H9 (cell line): Measurements from ENCODE around the gene KLHDC7B. TPM values are rescaled to one million over a fixed set of nuclear protein-coding genes. Genes with fewer than 3 reads are reported as not detected.

Experiments
- DNase-seq: peaks from one replicate; pipeline ENCODE4 v3.0.0-alpha.2; 2017
- H2AFZ ChIP-seq: one replicate; pipeline ENCODE4 v1.6.1; 2013; ENCODE audit warnings: mild to moderate bottlenecking, low read length, control low read depth, moderate library complexity
- H2AK5ac ChIP-seq: 2 replicates; pipeline ENCODE4 v1.6.1; 2013; ENCODE audit warnings: low read length, control low read depth, mixed read lengths; ENCODE audit not compliant: insufficient read length
- H2BK120ac ChIP-seq: one replicate; pipeline ENCODE4 v1.6.1; 2013; ENCODE audit warnings: low read depth, mild to moderate bottlenecking, low read length, control low read depth, inconsistent platforms; ENCODE audit not compliant: poor library complexity, severe bottlenecking
- H2BK12ac ChIP-seq: 2 replicates; pipeline ENCODE4 v1.6.1; 2013; ENCODE audit warnings: low read length, control low read depth, mixed read lengths, low read depth; ENCODE audit not compliant: insufficient read length
- H2BK15ac ChIP-seq: 2 replicates; pipeline ENCODE4 v1.6.1; 2013; ENCODE audit warnings: low read depth, low read length, control low read depth
- H2BK20ac ChIP-seq: one replicate; pipeline ENCODE4 v1.6.1; 2013; ENCODE audit warnings: low read depth, mild to moderate bottlenecking, low read length, control low read depth, inconsistent platforms; ENCODE audit not compliant: poor library complexity, severe bottlenecking
- H2BK5ac ChIP-seq: 2 replicates; pipeline ENCODE4 v1.6.1; 2013; ENCODE audit warnings: low read length, control low read depth, mixed read lengths; ENCODE audit not compliant: insufficient read length
- H3K14ac ChIP-seq: 2 replicates; pipeline ENCODE4 v1.6.1; 2013; ENCODE audit warnings: low read length, control low read depth; ENCODE audit not compliant: insufficient read depth
- H3K18ac ChIP-seq: 2 replicates; pipeline ENCODE4 v1.6.1; 2013; ENCODE audit warnings: low read depth, mild to moderate bottlenecking, mixed read lengths, low read length, control low read depth; ENCODE audit not compliant: insufficient read length
- H3K23ac ChIP-seq: 2 replicates; pipeline ENCODE4 v1.6.1; 2013; ENCODE audit warnings: low read length, control low read depth, mixed read lengths, low read depth; ENCODE audit not compliant: insufficient read length
- H3K23me2 ChIP-seq: 2 replicates; pipeline ENCODE4 v1.6.1; 2013; ENCODE audit warnings: low read depth, mild to moderate bottlenecking, mixed read lengths, low read length, control low read depth; ENCODE audit not compliant: insufficient read length, poor library complexity, severe bottlenecking
- H3K27ac ChIP-seq: 2 replicates; pipeline ENCODE4 v1.5.1; 2013; ENCODE audit warnings: low read length, control low read depth, mixed read lengths, low read depth; ENCODE audit not compliant: insufficient read length
- H3K27me3 ChIP-seq: 2 replicates; pipeline ENCODE4 v1.6.1; 2013; ENCODE audit warnings: low read length, control low read depth, inconsistent platforms; ENCODE audit not compliant: insufficient read depth
- H3K4ac ChIP-seq: 2 replicates; pipeline ENCODE4 v1.6.1; 2013; ENCODE audit warnings: low read depth, mild to moderate bottlenecking, control low read depth, inconsistent platforms, low read length, moderate library complexity
- H3K4me1 ChIP-seq: 2 replicates; pipeline ENCODE4 v1.6.1; 2013; ENCODE audit warnings: low read length, control low read depth, inconsistent platforms; ENCODE audit not compliant: insufficient read depth
- H3K4me2 ChIP-seq: 2 replicates; pipeline ENCODE4 v1.6.1; 2013; ENCODE audit warnings: low read length, control low read depth, mixed read lengths; ENCODE audit not compliant: insufficient read length, insufficient read depth
- H3K56ac ChIP-seq: 2 replicates; pipeline ENCODE4 v1.6.1; 2013; ENCODE audit warnings: low read depth, mild to moderate bottlenecking, mixed read lengths, low read length, control low read depth; ENCODE audit not compliant: insufficient read length
- H3K79me1 ChIP-seq: 2 replicates; pipeline ENCODE4 v1.6.1; 2013; ENCODE audit warnings: low read depth, mild to moderate bottlenecking, moderate library complexity, low read length, control low read depth, inconsistent platforms; ENCODE audit not compliant: insufficient read depth, poor library complexity, severe bottlenecking
- H3K79me2 ChIP-seq: 2 replicates; pipeline ENCODE4 v1.6.1; 2013; ENCODE audit warnings: low read length, control low read depth, inconsistent platforms; ENCODE audit not compliant: insufficient read depth
- H3K9ac ChIP-seq: 2 replicates; pipeline ENCODE4 v1.6.1; 2013; ENCODE audit warnings: low read length, control low read depth, mixed read lengths; ENCODE audit not compliant: insufficient read length; ENCODE audit errors: extremely low read depth
- H3K9me3 ChIP-seq: one replicate; pipeline ENCODE4 v1.6.1; 2013; ENCODE audit warnings: low read depth, low read length, inconsistent platforms; ENCODE audit not compliant: control insufficient read depth
- H3T11ph ChIP-seq: one replicate; pipeline ENCODE4 v1.6.1; 2013; ENCODE audit warnings: mild to moderate bottlenecking, low read length, control low read depth, inconsistent platforms
- H4K20me1 ChIP-seq: one replicate; pipeline ENCODE4 v1.6.1; 2013; ENCODE audit not compliant: control insufficient read depth, insufficient read length, insufficient read depth
- H4K5ac ChIP-seq: 2 replicates; pipeline ENCODE4 v1.6.1; 2013; ENCODE audit warnings: low read depth, mild to moderate bottlenecking, mixed read lengths, low read length, control low read depth; ENCODE audit not compliant: insufficient read length
- H4K8ac ChIP-seq: replicated peaks from 2 replicates; pipeline ENCODE4 v1.6.1; 2013; ENCODE audit warnings: low read length, control low read depth, mixed read lengths, low read depth; ENCODE audit not compliant: insufficient read length
- H4K91ac ChIP-seq: 2 replicates; pipeline ENCODE4 v1.6.1; 2013; ENCODE audit warnings: low read depth, mild to moderate bottlenecking, moderate library complexity, mixed read lengths, low read length, control low read depth; ENCODE audit not compliant: insufficient read length
- H3K27ac Mint-ChIP-seq, 3 experiments: 2 replicates in 2 of 3; 3 replicates in 1 of 3; pipeline ENCODE4 v1.8.0; 2020 to 2021; ENCODE audit warnings: mixed read lengths in 3 of 3, mild to moderate bottlenecking in 1 of 3, moderate library complexity in 1 of 3
- H3K27me3 Mint-ChIP-seq: 2 replicates; pipeline ENCODE4 v1.8.0; 2021; ENCODE audit warnings: low read depth, mild to moderate bottlenecking, moderate library complexity, mixed read lengths
- H3K36me3 Mint-ChIP-seq, 3 experiments: 2 replicates in 2 of 3; 3 replicates in 1 of 3; pipeline ENCODE4 v1.8.0; 2020 to 2021; ENCODE audit warnings: low read depth in 3 of 3, mixed read lengths in 3 of 3; ENCODE audit not compliant: insufficient read depth in 1 of 3
- H3K4me1 Mint-ChIP-seq, 2 experiments: 2 replicates each; pipeline ENCODE4 v1.8.0; 2020; ENCODE audit warnings: mixed read lengths in 2 of 2
- H3K4me3 Mint-ChIP-seq, 2 experiments: 2 replicates in 1 of 2; 3 replicates in 1 of 2; pipeline ENCODE4 v1.8.0; 2020 to 2021; ENCODE audit warnings: mild to moderate bottlenecking in 2 of 2, mixed read lengths in 2 of 2, moderate library complexity in 1 of 2
- H3K9me3 Mint-ChIP-seq, 2 experiments: 2 replicates in 1 of 2; 3 replicates in 1 of 2; pipeline ENCODE4 v1.8.0; 2020; ENCODE audit warnings: mild to moderate bottlenecking in 2 of 2, mixed read lengths in 2 of 2, moderate library complexity in 1 of 2
- WGBS: extraction: QIAGEN DNeasy Blood & Tissue Kit; methylation state at CpG from one replicate; pipeline ENCODE4 v1.1.7; 2013; ENCODE audit warnings: missing lambda C conversion rate, low lambda C conversion rate, mixed read lengths; ENCODE audit not compliant: insufficient read length; ENCODE audit errors: extremely low coverage; 5-methylcytosine and 5-hydroxymethylcytosine counted together
- total RNA-seq: library from RNA; stranded (reverse); gene quantifications from 2 replicates; pipeline ENCODE4 v1.2.1, GENCODE V29; 2021
- TF ChIP-seq, protein P1 (sequence below): fragments of 200-600 bp; sonication (generic); conservative IDR thresholded peaks from 3 replicates; pipeline ENCODE4 v1.8.0; 2021; ENCODE audit warnings: antibody characterized with exemption, mild to moderate bottlenecking

The KLHDC7B gene
- total RNA-seq, 1 experiment from 2014 or later = not detected

DNA sequence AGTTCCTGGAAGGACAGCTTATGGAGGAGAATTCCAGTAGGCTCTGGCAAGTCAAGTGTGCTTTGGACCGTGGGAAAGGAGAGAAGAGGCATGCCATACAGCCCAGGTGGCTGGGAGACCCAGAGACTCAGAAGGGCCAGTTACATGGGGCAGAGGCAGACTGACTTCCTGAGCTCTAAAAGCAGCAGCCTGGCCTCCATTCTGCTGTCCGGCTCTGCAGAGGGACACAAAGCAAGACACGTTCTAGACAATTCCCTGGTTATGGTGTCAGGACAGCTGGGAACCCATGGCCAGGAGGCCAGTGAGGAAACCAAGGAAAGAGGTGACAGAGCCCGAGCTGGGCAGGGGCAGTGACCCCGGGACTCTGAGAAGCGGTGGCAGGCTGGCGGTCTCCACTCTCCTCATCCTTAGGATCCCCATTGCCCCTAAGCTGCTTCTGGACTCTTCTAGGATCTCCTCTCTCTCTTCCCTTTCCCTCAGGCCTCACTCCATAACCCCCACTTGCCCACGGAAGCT lies 29.8 kb downstream of the KLHDC7B start:
- no peak overlapping the region for H3K56ac ChIP-seq
- DNase-seq = no peak
- peak overlapping the region in 1 of 3 experiments; percentile 87; a peak in 2 of 7 replicates for H3K27ac Mint-ChIP-seq

More for the DNA sequence above, 29.8 kb downstream of the KLHDC7B start:
- Histone ChIP-seq H3K9ac (no peak overlapping the region), H3T11ph (no peak overlapping the region), H2AFZ (no peak overlapping the region), H4K91ac (no peak overlapping the region), H3K23me2 (no peaks in the 10 kb centered on the region), H3K18ac (no peak overlapping the region), H3K23ac (no peak overlapping the region), H4K8ac (no peak overlapping the region), H3K14ac (no peak overlapping the region), H3K79me2 (no peaks in the 10 kb centered on the region), H2BK20ac (no peak overlapping the region), H3K79me1 (no peaks in the 10 kb centered on the region), H2BK120ac (no peak overlapping the region), H2AK5ac (no peak overlapping the region), H2BK15ac (no peak overlapping the region), H3K27me3 (no peaks in the 10 kb centered on the region), H3K9me3 (no peaks in the 10 kb centered on the region), H3K4ac (no peak overlapping the region), H2BK5ac (no peak overlapping the region), H4K20me1 (no peaks in the 10 kb centered on the region), H2BK12ac (no peak overlapping the region), H3K4me1 (no peaks in the 10 kb centered on the region), H4K5ac (no peak overlapping the region), H3K4me2 (no peak overlapping the region), H3K27ac (no peak overlapping the region)
- no peaks in the 10 kb centered on the region; the same call in 1 of the 2 replicates for H3K27me3 Mint-ChIP-seq
- no peaks in the 10 kb centered on the region for H3K9me3 Mint-ChIP-seq
- no peak overlapping the region for H3K4me3 Mint-ChIP-seq
- TF ChIP-seq, protein P1, sequence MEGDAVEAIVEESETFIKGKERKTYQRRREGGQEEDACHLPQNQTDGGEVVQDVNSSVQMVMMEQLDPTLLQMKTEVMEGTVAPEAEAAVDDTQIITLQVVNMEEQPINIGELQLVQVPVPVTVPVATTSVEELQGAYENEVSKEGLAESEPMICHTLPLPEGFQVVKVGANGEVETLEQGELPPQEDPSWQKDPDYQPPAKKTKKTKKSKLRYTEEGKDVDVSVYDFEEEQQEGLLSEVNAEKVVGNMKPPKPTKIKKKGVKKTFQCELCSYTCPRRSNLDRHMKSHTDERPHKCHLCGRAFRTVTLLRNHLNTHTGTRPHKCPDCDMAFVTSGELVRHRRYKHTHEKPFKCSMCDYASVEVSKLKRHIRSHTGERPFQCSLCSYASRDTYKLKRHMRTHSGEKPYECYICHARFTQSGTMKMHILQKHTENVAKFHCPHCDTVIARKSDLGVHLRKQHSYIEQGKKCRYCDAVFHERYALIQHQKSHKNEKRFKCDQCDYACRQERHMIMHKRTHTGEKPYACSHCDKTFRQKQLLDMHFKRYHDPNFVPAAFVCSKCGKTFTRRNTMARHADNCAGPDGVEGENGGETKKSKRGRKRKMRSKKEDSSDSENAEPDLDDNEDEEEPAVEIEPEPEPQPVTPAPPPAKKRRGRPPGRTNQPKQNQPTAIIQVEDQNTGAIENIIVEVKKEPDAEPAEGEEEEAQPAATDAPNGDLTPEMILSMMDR = no peak
- H3K4me1 Mint-ChIP-seq = no peaks in the 10 kb centered on the region
- peaks cover 8 to 73% (median 67%) of the 10 kb centered on the region in 3 experiments for H3K36me3 Mint-ChIP-seq
- no CpG with 5 or more reads among the region's 8 CpGs for WGBS
